Activated T-cell treated with anti-CD3 and anti-CD28 coated beads, Interleukin-2, amount 50 U/mL, for 24 hours (primary cell): ENCODE results near the gene ANKRD13B.

ENCODE experiments used
- DNase-seq: peaks from one replicate; pipeline ENCODE4 v3.0.0-alpha.2; 2020
- H3K27ac Mint-ChIP-seq: 2 replicates; pipeline ENCODE4 v1.8.0; 2020; ENCODE audit warnings: mild to moderate bottlenecking, mixed read lengths
- H3K27me3 Mint-ChIP-seq: 2 replicates; pipeline ENCODE4 v1.8.0; 2020; ENCODE audit warnings: mixed read lengths
- H3K36me3 Mint-ChIP-seq: 2 replicates; pipeline ENCODE4 v1.8.0; 2020; ENCODE audit warnings: low read depth, mixed read lengths
- H3K4me1 Mint-ChIP-seq: 2 replicates; pipeline ENCODE4 v1.8.0; 2020; ENCODE audit warnings: low read depth, mixed read lengths
- H3K4me3 Mint-ChIP-seq: 2 replicates; pipeline ENCODE4 v1.8.0; 2020; ENCODE audit warnings: mild to moderate bottlenecking, moderate library complexity, mixed read lengths
- H3K9me3 Mint-ChIP-seq: 2 replicates; pipeline ENCODE4 v1.8.0; 2020; ENCODE audit warnings: mixed read lengths

ANKRD13B gene

GRCh38 chr17:29612404-29613280, 19.7 kb downstream of the ANKRD13B start:
- no peak for DNase-seq
- Mint-ChIP-seq H3K9me3 (no peaks in the 10 kb centered on the region), H3K4me3 (no peak overlapping the region), H3K27ac (no peak overlapping the region), H3K27me3 (peaks cover 5% of the 10 kb centered on the region), H3K36me3 (peaks cover 16% of the 10 kb centered on the region), H3K4me1 (peaks cover 41% of the 10 kb centered on the region)

DNA sequence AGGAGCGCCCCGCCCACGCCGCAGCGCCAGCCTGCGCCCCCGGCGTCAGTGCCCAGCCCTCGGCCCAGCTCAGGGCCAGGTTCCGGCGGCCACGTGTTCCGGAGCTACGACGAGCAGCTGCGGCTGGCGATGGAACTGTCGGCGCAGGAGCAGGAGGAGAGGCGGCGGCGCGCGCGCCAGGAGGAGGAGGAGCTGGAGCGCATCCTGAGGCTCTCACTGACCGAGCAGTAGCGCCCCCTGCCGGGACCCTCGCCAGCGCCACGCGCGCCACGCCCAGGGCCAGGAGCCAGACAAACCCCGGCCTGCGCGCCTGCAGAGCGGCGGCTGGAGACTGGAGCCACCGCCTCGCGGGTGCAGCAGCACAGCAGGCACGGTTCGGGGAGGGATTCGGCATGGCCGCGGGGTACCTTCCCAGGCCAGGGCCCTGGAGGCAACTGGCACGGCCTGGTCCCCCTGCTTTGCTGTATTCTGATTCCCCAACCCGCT, 20.5 kb downstream of the ANKRD13B start:
- no peak overlapping the region for H3K27ac Mint-ChIP-seq
- peaks cover 16% of the 10 kb centered on the region for H3K36me3 Mint-ChIP-seq
- H3K4me1 Mint-ChIP-seq, result peaks cover 44% of the 10 kb centered on the region
- DNase-seq, result peak; percentile 99
- no peak overlapping the region for H3K4me3 Mint-ChIP-seq
- peaks cover 5% of the 10 kb centered on the region for H3K27me3 Mint-ChIP-seq
- H3K9me3 Mint-ChIP-seq, result no peaks in the 10 kb centered on the region

GRCh38 chr17:29613856-29614255, 20.9 kb downstream of the ANKRD13B start:
- no peak for DNase-seq
- peaks cover 16% of the 10 kb centered on the region for H3K36me3 Mint-ChIP-seq
- H3K9me3 Mint-ChIP-seq, result no peaks in the 10 kb centered on the region
- H3K4me1 Mint-ChIP-seq, result peaks cover 44% of the 10 kb centered on the region
- H3K27me3 Mint-ChIP-seq, result peaks cover 5% of the 10 kb centered on the region
- H3K27ac Mint-ChIP-seq, result no peak overlapping the region
- no peak overlapping the region for H3K4me3 Mint-ChIP-seq

DNA sequence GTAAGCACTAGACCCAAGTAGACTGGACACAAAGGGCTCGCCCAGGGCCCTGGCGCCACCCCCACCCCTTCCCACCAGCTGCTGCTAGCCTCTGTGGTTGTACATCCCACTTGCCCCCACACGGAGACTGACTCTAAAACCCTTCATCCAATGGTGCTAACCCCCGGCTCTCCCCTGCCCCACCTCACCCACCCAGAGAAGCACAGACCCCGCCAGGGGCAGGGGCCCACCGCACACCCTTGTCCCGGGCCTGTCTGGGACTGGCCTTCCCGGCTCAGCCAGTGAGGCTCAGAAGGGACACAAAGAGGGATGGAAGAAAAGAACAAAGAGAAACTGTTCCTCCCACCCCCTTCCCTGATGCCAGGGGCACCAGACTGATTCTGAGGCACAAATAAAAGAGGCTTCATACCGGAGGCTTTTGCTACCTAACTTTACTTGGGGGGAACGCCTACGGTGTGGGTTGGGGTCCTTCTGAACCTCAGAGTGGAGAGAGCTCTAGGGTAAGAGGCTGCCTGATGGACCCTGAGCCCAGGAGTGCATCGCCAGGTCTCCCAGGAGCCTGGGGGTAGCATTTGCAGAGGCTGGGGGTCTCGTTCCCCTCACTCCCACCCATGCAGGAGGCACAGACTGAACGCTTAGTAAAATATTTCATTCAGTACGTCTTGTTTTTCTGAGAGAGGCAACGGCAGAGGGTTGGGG, 21.6 kb downstream of the ANKRD13B start:
- peaks cover 5% of the 10 kb centered on the region for H3K27me3 Mint-ChIP-seq
- DNase-seq, result no peak
- H3K4me3 Mint-ChIP-seq, result peak overlapping the region; percentile 81
- no peaks in the 10 kb centered on the region for H3K9me3 Mint-ChIP-seq
- H3K27ac Mint-ChIP-seq, result no peak overlapping the region
- H3K36me3 Mint-ChIP-seq, result peaks cover 11% of the 10 kb centered on the region
- peaks cover 44% of the 10 kb centered on the region for H3K4me1 Mint-ChIP-seq

DNA sequence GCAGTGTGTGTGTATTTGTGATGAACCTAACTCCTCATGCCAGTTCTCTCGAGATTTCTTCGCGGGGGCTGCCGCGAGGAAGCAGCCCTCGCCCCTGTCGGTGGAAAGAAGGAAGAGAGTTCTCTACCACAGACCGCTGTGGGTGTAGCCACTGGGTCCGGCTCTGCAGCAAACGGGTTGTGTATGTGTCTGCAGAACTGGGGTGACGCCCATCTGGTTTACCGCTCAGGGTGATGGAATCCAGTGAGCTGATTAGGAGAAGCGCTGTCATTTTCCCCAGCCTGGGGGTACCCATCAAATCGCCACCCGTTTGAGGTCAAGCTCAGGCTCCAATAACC, 22.1 kb downstream of the ANKRD13B start:
- Mint-ChIP-seq H3K27me3 (peaks cover 5% of the 10 kb centered on the region), H3K4me1 (peaks cover 44% of the 10 kb centered on the region), H3K4me3 (peak overlapping the region; percentile 81), H3K27ac (peak overlapping the region; percentile 58), H3K9me3 (no peaks in the 10 kb centered on the region), H3K36me3 (peaks cover 9% of the 10 kb centered on the region)
- no peak for DNase-seq

DNA sequence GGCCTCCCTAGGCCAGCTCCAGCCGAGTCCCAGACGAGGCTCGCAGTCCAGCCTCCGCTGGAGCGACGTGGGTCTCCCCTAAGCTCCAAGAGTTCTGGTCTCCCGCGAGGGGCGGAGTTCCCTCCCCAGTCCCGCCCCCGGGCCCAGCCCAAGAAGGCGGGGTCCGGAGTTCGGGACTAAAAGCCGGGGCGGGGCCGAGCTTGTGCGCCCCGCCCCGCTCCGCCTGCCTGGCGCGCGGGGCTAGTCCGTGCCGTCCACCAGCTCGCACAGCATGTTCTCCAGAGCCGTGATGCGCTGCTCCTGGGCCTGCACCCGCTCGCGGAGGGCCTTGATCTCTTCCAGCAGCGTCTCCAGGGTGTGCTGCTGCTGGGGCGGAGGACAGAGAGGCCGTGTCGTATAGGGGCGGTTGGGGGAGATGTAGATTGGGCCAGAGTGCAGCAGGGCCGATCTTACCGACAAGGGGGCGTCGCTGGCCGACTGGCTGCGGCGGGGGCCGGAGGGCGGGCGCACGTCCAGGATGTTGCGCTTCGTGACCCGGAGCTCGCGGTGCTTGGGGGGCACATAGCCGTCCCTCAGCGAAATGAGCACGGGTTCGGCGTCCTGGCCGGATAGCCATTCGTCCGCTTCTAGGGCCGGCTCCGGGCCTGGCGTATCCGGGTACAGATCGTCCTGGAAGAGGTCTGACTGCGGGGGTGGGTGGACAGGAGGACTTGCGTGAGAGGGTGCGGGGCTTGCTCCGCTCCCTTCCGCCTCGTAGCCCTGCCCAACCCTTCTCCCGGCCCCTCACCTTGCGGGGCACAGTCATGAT, 22.8 kb downstream of the ANKRD13B start:
- Mint-ChIP-seq H3K4me3 (peak overlapping the region; percentile 81), H3K27me3 (peaks cover 5% of the 10 kb centered on the region), H3K36me3 (peaks cover 6% of the 10 kb centered on the region), H3K9me3 (no peaks in the 10 kb centered on the region), H3K4me1 (peaks cover 44% of the 10 kb centered on the region), H3K27ac (peak overlapping the region; percentile 69)
- DNase-seq, result peak; percentile 92

GRCh38 chr17:29616300-29617048, 23.5 kb downstream of the ANKRD13B start:
- DNase-seq, result no peak
- peak overlapping the region; percentile 52 for H3K27ac Mint-ChIP-seq
- H3K4me3 Mint-ChIP-seq, result peak overlapping the region; percentile 81
- H3K36me3 Mint-ChIP-seq, result peaks cover 5% of the 10 kb centered on the region
- H3K4me1 Mint-ChIP-seq, result peaks cover 49% of the 10 kb centered on the region
- H3K27me3 Mint-ChIP-seq, result peaks cover 5% of the 10 kb centered on the region
- H3K9me3 Mint-ChIP-seq, result no peaks in the 10 kb centered on the region

- Mint-ChIP-seq H3K27me3 (peaks cover 5% of the 10 kb centered on the region), H3K4me3 (peak overlapping the region; percentile 81), H3K36me3 (peaks cover 5% of the 10 kb centered on the region), H3K4me1 (peaks cover 54% of the 10 kb centered on the region), H3K27ac (peak overlapping the region; percentile 88), H3K9me3 (no peaks in the 10 kb centered on the region)
- DNase-seq, result peak; percentile 95
Measured at GRCh38 chr17:29617125-29617480, 24.2 kb downstream of the ANKRD13B start.

- H3K9me3 Mint-ChIP-seq, result no peaks in the 10 kb centered on the region
- H3K4me3 Mint-ChIP-seq, result peak overlapping the region; percentile 81
- H3K27ac Mint-ChIP-seq, result peak overlapping the region; percentile 88
- H3K36me3 Mint-ChIP-seq, result peaks cover 4% of the 10 kb centered on the region
- H3K27me3 Mint-ChIP-seq, result peaks cover 5% of the 10 kb centered on the region
- peaks cover 57% of the 10 kb centered on the region for H3K4me1 Mint-ChIP-seq
- peak; percentile 93 for DNase-seq
Measured at GRCh38 chr17:29617481-29618271, 24.7 kb downstream of the ANKRD13B start.

GRCh38 chr17:29618272-29619065, 25.5 kb downstream of the ANKRD13B start:
- no peak for DNase-seq
- H3K9me3 Mint-ChIP-seq, result no peaks in the 10 kb centered on the region
- peaks cover 5% of the 10 kb centered on the region for H3K27me3 Mint-ChIP-seq
- peaks cover 1% of the 10 kb centered on the region for H3K36me3 Mint-ChIP-seq
- peak overlapping the region; percentile 14 for H3K27ac Mint-ChIP-seq
- H3K4me1 Mint-ChIP-seq, result peaks cover 63% of the 10 kb centered on the region
- H3K4me3 Mint-ChIP-seq, result peak overlapping the region; percentile 81

- Mint-ChIP-seq H3K27me3 (peaks cover 5% of the 10 kb centered on the region), H3K9me3 (no peaks in the 10 kb centered on the region), H3K4me1 (peaks cover 64% of the 10 kb centered on the region), H3K36me3 (no peaks in the 10 kb centered on the region), H3K4me3 (no peak overlapping the region), H3K27ac (no peak overlapping the region)
- DNase-seq, result no peak
Measured at GRCh38 chr17:29619251-29619650, 26.3 kb downstream of the ANKRD13B start.

- Mint-ChIP-seq H3K4me3 (no peak overlapping the region), H3K4me1 (peaks cover 64% of the 10 kb centered on the region), H3K36me3 (peaks cover 4% of the 10 kb centered on the region)
Measured at GRCh38 chr17:29620271-29620670, 27.3 kb downstream of the ANKRD13B start.

More at GRCh38 chr17:29620271-29620670, 27.3 kb downstream of the ANKRD13B start:
- Mint-ChIP-seq H3K9me3 (no peaks in the 10 kb centered on the region), H3K27me3 (peaks cover 5% of the 10 kb centered on the region), H3K27ac (no peak overlapping the region)
- DNase-seq, result no peak
